NCI-H774 (cell line): Measurements from ENCODE around the gene ASPRV1.
"Not testable (repeated sequence)": the region's sequence is repeated elsewhere in the genome, so short reads cannot be mapped to it uniquely, and the experiment has no call there.

Source experiments
- DNase-seq: peaks from one replicate; lab custom pipeline; 2025; lab: John Stamatoyannopoulos, UW

ASPRV1 gene

DNA sequence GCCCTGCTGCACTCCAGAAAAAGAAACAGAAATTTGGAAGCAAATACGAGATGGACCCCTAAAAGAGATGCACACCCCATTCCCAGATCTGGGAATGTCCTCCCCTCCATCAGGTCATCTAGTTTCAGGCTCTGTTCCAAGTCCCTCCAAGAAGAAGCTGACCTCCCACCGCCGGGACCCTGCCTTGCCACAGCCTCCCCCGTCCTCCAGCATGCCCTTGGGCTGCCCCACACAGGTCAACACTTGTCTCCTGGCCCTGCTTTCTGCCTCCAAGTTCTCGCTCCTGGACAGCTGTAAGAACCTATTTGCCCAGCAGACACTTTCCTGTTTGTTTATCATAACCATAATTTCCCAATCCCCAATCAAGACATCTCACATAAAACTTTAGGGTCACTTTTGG lies 2.0 kb downstream of the ASPRV1 start:
- DNase-seq: no peak

DNA sequence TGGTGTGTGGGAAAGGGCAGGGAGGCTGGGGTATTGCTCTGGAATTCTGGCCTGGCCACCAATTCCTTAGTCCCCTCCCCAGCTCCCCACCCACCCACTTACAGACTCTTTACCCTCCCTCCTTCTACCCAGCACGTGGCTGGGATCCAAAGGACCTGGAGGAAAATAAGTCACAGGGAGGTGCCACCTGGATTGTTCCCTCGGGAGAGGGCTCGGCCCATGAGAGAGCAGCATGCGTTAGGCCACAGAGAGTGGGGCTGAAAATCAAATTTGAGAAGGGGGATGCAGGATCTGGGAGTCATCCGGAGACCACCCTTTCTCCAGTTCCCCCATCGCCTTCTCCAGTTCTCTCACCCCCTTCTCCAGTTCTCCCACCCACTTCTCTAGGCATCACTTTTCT lies 3.0 kb downstream of the ASPRV1 start:
- DNase-seq: no peak

DNA sequence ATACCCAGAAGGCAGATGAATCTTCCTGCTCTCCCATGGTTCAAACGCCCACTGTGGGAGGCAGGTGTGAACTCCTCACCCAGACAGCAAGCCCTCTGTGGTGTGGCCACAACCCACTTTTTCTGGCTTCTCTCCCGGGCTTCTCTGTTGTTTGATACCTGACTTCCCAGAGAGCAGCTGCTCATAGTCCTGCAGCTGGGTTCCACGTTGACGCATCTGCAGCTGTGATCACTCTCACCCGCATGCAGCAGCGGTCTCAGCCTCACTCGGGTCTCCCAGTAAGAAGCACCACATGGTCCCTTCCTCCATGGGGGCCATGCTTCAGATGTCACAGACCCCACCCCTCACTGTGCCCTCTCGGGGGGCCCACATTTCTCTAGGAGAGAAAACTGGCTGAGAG lies 3.5 kb downstream of the ASPRV1 start:
- DNase-seq: no peak

DNA sequence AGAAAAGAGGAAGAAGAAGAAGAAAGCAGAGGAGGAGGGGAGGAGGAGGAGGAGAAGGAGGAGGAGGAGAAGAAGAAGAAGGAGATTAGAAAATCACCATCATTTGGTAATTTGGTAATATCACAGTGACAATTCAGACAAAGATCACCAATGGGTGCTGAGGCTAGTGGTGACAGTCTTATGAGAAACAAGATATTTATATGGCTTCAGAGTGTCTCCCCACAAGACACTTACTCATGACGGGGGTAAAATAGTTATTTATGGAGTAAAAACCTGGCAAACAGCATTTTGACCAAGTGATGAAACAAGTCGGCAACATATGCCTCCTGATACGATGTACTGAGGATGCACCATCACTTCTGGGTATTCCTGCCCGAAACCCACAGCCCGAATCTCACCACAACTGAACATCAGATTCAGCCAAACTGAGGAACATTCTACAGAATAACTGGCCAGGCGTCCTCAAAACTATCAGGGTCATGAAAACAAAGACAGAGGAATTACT lies 4.9 kb downstream of the ASPRV1 start:
- no peak for DNase-seq

DNA sequence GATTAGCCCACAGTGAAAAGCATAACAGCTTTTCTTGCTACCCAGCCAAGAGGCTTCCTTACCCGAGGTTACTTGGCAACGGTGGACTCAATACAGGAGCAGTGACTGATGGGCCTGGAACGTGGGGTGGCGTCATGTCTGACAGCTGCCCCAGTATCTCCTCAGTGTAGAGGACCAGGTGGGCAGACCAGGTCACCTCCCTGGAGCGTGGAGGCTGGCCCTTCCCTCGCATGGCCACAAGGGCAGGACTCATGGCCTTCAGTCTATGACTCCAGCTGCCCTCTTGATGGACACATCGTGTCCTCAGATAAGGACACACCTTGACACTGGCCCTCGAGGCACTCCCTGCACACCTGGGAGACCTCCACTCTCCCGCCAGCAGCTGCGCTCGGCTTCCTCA lies 6.4 kb downstream of the ASPRV1 start:
- no peak for DNase-seq

DNA sequence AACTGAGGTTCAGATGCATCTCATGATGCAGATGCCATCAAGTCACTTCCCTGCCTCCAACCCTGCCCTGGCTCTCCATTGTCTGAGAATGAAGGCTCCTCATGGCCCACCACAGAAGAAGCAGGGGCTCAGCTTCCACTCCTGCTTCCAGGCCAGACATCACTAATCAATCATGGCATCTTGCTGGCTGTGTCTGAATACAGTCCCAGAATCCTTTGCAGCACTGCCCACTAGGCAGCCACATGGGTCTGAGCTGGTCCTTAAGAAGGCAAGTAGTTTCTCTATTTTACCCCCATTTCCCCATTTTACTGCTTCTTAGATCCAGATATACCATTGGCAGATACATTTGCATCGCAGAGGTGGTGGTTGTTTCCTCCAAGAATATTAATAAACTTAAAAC lies 7.3 kb downstream of the ASPRV1 start:
- no peak for DNase-seq

DNA sequence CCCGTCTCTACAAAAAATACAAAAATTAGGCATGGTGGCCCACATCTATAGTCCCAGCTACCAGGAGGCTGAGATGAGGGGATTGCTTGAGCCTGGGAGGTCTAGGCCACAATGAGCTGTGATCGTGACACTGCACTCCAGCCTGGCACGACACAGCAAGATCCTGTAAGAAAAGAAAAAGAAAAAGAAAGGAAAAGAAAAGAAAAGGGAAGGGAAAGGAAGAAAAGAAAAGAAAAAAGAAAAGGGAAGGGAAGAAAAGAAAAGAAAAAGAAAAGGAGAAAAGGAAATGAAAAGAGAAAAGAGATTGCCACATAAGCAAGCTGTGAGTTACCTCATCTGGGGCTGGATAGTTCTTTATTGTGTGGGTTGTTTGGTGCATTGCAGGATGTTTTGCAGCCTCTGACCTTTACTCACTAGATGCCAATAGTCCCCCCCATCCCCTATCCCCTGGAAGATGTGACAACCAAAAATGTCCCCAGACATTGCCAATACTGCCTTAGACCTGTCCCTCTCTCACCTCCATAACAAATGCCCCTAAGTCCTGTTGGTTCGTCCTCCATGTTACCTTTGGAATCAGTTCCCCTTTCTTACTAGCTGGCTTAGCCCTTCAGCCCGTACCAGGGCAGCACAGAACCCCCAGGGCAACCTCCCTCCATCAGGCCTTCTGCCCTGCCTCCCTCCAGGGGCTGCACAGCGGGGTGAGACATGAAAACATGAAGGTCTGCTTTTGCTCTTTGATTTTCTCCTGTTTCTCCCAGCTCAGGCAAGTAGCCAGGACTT lies 8.9 kb downstream of the ASPRV1 start:
- DNase-seq: no peak

DNA sequence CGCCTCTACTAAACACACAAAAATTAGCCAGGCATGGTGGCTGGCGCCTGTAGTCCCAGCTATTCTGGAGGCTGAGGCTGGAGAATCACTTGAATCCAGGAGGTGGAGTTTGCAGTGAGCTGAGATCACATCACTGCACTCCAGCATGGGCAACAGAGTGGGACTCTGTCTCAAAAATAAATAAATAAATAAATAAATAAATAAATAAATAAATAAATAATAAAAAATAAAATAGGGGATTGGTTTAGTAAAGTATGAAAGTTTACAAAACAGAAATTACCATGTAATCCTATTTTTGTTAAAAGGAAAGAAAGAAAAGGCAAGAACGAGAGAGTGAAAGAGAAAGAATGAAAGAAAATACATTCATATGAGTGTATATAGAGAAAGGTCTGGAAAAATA lies 10.8 kb downstream of the ASPRV1 start:
- DNase-seq: not testable (repeated sequence)

DNA sequence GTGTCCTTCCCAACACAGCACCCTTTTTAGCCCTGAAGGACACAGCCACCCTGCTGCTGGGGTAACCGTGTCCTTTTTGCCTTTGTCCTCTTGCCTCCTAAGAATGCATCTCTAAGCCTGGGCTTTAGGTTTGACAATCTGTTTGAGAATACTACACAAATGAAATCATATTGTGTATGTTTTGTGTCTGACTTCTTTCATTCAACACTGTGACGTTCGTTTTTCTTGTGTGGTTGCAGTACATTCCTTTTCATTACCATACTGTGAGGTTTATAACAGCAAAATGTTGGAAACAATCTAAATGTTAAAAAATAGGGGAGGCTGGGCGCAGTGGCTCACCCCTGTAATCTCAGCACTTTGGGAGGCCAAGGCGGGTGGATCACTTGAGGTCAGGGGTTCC lies 11.2 kb downstream of the ASPRV1 start:
- DNase-seq: no peak

DNA sequence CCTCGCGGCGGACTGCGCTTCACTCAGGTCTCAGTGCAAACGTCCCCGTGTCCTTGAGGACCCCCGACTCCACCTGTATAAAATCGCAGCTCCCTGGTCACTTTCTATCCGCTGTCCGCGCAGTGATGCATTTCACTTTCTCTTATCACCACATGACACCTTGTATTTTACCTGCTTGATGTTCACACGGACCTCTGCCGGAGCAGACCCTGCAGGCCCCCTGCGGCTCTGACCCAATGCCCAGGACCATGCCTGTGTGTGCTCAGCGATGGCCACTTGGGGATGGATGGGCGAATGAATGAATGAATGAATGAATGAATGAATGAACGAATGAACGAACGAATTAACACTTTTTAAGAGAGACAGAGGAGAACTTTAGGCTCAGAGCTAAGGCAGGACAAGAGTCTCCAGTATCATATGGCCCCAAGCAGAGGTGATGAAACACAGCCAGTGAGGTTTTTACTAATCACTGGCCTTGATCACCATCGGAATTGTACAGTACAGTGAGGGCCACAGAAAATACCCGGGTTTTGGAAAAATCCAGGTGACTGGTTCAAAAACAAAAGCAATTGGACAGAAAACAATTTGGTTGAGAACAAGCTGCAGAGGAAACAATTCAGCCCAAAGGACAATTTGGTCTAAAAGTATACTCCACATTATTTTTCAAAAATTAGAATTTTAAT lies 12.3 kb downstream of the ASPRV1 start:
- no peak for DNase-seq

DNA sequence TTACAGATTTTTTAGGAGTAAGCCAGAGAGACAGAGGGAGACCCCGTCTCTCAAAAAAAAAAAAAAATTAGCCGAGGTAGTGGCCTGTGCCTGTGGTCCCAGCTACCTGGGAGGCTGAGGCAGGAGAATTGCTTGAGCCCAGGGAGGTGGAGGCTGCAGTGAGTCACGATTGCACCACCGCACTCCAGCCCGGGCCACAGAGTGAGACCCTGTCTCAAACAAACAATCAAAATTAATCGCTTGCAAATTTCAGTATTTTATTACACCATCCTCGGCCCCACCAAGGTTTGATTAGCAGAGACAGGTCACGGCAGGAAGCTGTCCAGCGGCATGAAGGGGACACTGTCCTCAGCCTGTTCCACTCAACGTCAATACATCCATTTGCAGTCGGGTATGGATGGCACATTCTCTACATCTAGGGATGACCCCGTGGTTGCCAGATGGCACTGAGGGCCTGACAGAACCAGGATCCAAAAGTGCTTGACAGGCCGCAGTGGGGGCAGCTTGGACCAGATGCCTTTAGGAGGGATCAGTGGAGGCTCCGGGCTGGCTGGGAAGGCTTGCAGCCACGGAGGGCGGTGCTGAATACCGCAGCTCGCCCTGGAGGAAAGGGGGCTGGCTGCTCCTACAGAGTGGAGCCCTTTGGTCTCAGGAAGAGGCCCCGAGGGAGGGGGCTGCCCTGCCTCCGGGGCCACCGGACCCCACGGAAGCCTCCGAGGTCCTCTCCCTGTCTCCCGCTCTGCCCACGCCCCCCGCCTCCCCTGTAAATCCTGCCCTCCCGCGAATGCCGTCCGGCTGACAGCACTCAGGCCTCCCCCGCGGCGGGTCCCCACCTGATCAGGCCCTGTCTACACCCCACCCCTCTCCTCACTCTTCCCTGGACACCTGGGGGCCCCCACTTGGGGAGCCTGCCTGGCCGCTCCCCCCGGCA lies 13.1 kb downstream of the ASPRV1 start:
- DNase-seq: no peak

DNA sequence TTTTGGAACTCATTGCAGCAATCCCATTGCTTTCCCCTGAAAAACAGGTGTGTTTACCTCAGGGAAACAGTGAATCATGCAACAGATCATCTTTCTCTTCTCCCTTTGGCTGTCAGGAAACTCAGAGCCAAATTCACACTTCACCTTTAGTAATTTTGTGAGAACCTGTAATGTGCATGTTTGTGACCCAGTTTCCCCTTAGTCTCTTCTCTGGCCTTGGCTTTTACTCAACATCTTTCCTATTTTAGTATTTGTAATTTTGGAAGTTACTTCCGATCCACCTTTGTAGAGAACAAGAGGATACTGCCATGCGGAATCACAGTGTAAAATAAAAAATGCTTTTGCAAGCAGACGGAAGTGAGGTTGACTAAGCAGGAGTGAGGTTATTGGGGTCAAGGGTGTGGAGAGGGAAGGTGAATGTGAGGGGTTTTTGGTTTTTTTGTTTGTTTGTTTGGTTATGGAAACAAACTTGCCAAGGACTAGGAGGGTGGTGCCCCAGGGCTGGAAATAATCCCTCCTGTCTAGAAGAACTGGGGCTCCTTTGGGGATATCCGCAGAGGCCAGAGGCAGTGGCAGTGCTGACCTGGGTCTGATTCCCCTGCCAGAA lies 14.0 kb downstream of the ASPRV1 start:
- no peak for DNase-seq

DNA sequence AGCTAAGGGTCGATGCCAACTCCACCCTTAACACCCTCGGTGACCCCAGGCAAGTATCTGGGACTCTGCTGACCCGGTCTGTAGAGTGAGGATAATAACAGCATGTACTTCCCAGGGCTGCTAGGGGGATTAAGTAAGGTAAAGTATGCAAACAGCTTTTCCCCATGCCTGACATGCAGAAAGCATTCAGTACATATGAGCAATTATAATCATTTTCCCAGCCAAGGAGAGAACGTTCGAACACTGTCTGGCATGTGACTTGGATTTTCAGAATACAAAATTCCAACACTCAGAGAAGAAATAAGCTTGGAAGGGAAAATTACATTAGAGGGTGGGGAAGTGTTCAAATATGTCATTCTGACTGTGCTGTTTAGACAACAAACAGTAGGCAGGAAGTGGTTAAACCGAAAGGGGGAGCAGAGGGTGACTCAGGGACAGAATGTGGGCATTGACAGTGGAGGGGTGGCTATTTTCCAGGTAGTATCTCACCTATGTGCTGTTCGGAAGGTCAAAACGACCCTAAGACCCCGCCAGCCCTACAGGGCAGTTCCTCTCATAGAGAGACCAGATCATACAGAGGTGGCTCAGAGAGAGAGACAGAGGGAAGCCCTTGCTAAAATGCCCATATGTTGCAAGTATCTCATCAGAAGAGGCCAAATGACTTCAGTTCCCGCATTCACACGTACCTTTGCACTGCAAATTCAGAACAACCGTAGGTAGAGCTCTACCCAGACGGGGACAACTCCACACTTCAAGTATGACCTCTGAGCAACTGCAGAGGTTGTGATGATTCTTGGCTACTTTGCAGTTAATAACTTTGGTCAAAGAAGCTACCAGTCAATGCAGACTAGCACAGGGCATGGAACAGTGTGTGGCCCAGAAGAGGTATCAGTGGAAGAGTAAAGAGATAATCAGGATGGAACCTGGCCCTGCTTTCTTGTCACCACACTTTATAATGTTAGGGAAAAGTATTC lies 14.8 kb downstream of the ASPRV1 start:
- no peak for DNase-seq

DNA sequence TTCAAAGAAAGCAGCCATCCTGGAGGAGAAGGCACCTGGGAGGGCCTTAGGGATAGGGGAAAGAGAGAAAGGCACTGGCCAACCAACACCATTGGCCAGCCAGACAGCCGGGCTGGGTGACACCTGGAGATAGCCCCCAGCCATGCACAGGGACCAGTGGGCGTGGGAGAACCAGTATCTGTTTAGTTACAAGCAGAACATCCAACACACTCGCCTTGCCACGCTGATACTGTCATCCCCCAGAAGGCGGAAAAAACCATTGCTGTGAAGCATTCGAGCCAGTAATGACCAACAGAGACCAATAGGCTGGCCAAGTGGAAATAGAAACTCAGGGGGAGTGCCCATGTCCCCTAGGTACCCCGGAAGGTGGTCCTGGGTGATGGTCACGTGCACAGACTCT lies 15.5 kb downstream of the ASPRV1 start:
- no peak for DNase-seq

DNA sequence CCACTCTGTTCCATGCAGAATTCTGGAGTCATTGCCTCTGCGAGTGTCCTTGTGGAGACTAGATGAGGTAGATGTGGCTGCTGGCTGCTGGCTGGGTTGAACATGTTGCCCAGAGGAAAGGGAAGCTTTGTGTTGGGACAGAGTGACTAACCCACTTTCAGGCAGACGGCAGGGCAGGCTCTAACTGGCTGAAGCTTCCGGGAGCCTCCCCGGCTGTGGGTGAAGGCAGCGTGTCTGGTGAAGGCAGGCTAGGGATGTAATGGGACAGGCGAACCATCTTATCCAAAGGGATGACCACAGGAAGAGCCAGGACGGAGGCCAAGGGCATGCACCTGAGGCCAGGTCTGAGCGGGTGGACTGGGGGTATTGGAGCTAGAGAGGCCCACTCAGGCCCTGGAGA lies 16.0 kb downstream of the ASPRV1 start:
- no peak for DNase-seq

DNA sequence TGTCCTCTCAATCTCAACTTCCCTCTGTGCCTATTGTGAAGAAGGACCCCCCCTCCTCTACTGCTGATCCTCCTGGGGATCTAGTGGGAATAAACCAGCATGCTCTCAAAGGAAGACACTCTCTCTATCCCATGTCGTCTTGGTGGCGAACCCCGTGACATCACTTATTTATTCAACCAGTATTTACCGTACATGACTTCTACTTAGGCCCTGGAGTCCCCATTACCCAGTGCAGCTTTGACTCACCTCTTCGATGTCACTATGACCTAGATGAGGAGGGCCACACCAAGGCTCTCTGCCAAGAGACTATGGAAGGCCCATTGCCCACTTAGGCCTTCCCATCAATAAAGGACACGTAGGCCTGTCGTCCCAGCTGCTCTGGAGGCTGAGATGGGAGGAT lies 16.7 kb downstream of the ASPRV1 start:
- DNase-seq: no peak

DNA sequence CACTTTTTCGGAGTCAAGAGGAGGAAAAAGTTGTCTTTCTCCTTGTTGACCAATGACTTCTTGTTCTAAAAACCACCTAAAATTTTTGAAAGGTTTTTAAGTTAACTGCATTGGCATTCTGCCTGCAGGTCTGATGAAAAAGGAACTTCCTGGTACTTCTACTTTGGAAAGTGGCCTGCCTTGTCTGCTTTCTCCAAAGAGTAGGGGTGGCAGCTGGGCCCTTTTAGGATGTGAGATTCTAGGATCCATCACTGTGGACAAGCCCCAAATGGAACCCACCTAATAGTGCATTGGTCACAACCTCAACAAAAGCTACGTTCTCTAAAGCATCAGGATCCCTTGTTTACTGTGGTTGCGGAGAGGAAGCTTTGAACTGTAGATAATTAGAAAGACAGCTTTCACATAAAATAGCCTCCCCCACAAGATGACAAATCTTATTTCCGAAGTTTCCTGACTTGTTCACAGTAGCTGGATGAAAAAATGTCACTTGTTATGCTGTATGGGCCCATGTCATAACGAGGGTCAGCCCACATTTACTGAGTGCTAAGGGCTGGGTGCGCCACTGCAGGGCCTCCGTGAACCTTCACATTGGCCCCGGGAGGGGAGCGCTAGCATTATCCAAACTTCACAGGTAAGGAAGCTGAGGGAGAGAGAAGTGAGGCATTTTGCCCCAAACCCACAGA lies 17.4 kb downstream of the ASPRV1 start:
- no peak for DNase-seq

DNA sequence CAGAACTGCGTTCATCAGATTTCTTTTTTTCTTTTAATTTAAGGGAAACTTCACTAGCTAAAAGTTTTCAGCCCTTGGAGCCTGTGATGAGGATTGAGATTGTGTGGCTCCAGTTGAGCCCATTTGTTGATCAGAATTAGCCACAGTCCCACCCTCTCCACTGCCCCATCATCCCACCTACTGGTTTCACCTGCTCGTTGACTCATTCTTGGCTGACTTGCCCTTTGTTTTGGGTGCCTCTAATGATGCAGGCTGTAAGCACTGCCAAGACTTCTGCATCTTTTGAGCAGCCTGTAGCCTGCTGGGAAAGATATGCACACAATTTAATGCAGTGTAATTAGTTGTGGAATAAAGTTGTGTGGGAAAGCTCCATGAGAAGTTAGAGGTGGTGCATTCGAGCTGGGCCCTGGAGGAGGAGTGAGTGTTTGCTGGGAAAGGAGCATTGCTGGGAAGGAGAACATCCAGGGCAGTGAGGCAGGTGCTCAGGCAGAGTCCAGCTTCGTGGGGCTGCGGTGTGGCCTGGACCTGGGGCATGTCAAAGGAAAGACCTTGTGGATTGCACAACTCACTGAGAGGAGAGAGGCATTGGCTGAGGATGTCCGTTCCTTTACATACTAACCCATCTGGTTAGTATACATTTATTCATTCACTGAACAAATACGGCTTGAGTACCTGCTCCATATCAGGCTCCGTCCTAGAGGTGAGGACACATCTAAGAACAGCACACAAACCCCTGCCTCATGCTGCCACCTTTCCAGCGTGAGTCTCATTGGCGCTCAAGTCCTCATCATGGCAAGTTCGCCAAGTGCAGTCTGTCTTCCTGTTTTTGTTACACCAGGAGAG lies 18.2 kb downstream of the ASPRV1 start:
- no peak for DNase-seq

DNA sequence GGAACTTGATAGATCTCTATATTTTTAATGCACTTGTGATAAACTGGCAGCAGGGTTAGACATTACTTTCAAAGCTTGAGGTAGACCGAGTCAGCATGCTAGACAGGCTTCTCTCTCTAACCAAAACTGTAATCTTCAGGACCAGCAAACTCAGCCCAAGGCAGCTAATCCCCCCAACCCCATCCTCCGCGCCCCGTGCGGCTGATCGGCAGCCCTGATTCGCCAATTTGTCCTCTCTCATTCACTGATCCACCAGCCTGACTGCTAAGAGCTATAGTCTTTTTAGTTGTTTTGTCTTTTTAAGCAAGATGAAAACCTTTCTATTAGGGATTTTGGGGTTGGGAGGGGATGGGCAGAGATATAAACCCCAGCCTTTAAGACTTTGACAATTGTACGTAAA lies 20.7 kb downstream of the ASPRV1 start:
- no peak for DNase-seq
